Upper lobe of left lung (tissue), 4 donors: Measurements from ENCODE around the gene GPR25.

Source experiments
- CTCF ChIP-seq, 6 experiments: fragments of 450-650 bp in 4 of 6; fragments of 200-600 bp in 2 of 6; sonication (generic) in 2 of 6; IDR thresholded peaks; one replicate each; pipeline ENCODE4 v1.5.1; 2016 to 2019; ENCODE audit warnings: antibody characterized with exemption in 6 of 6
- POLR2A ChIP-seq, 4 donors: fragments of 450-650 bp; IDR thresholded peaks; one replicate each; pipeline ENCODE4 v1.5.1; 2016 to 2017; ENCODE audit warnings: antibody characterized with exemption in 4 of 4, mild to moderate bottlenecking in 2 of 4

GRCh38 chr1:200887036-200887435 lies 14.3 kb downstream of the GPR25 start:
- TF ChIP-seq CTCF (IDR thresholded peaks at IDR 0.05) = no peak
- TF ChIP-seq POLR2A (IDR thresholded peaks at IDR 0.05) = no peak
